Calu3 (cell line): Measurements from ENCODE around the gene HNF4A. TPM values are rescaled to one million over a fixed set of nuclear protein-coding genes. Genes with fewer than 3 reads are reported as not detected.
A peak's percentile ranks its signal among the peaks of the same experiment; 100 is the strongest.

ENCODE experiments used
- BruUV-seq: library from RNA; stranded (reverse); fragments of 400-500 nt; replicated peaks from 2 replicates; lab custom pipeline; 2021; lab: Mats Ljungman, UMichigan
- CTCF ChIA-PET: fragments of 300-600 bp; sonication (Branson Sonifier 250); formaldehyde crosslinking; loops from one replicate; lab custom pipeline; 2022; ENCODE audit warnings: antibody characterized with exemption; lab: Charles Lee
- DNase-seq: peaks from one replicate; pipeline ENCODE4 v3.0.0; 2022
- H3K27ac Mint-ChIP-seq: one replicate; pipeline ENCODE4 v1.8.0; 2022; ENCODE audit warnings: mixed read lengths; ENCODE audit not compliant: unreplicated experiment
- H3K27me3 Mint-ChIP-seq: one replicate; pipeline ENCODE4 v1.8.0; 2022; ENCODE audit warnings: mixed read lengths; ENCODE audit not compliant: unreplicated experiment
- H3K36me3 Mint-ChIP-seq: one replicate; pipeline ENCODE4 v1.8.0; 2022; ENCODE audit warnings: mild to moderate bottlenecking, moderate library complexity, mixed read lengths; ENCODE audit not compliant: insufficient read depth, unreplicated experiment
- H3K4me1 Mint-ChIP-seq: one replicate; pipeline ENCODE4 v1.8.0; 2022; ENCODE audit warnings: mild to moderate bottlenecking, low read depth, mixed read lengths; ENCODE audit not compliant: unreplicated experiment
- H3K4me3 Mint-ChIP-seq: one replicate; pipeline ENCODE4 v1.8.0; 2022; ENCODE audit warnings: mild to moderate bottlenecking, low read depth, moderate library complexity, mixed read lengths; ENCODE audit not compliant: unreplicated experiment
- H3K9me3 Mint-ChIP-seq: one replicate; pipeline ENCODE4 v1.8.0; 2022; ENCODE audit warnings: low read depth, mixed read lengths; ENCODE audit not compliant: unreplicated experiment
- CTCF ChIP-seq: fragments of 200-600 bp; IDR thresholded peaks from one replicate; pipeline ENCODE4 v1.8.0; 2022; ENCODE audit warnings: antibody characterized with exemption; ENCODE audit not compliant: unreplicated experiment
- intact Hi-C: fragments of 100-400 bp; cut with micrococcal nuclease; formaldehyde crosslinking; loops from one replicate; pipeline ENCODE4 v1.10.0; 2022; ENCODE audit not compliant: unreplicated experiment
- total RNA-seq: library from RNA; stranded (reverse); gene quantifications from 2 replicates; pipeline ENCODE4 v1.2.3, GENCODE V29; 2022

The HNF4A gene
- total RNA-seq, 1 experiment from 2014 or later = 27.7 TPM

- TF ChIP-seq CTCF = no peak
- H3K27me3 Mint-ChIP-seq = peaks cover 1% of the 10 kb centered on the region
- intact Hi-C loops = no loop called here
- CTCF ChIA-PET = no interaction called here
- no peak for DNase-seq
- peaks cover 10% of the 10 kb centered on the region for H3K4me1 Mint-ChIP-seq
- H3K9me3 Mint-ChIP-seq = no peaks in the 10 kb centered on the region
- no TSS peak for BruUV-seq
- H3K4me3 Mint-ChIP-seq = no peak overlapping the region
- H3K36me3 Mint-ChIP-seq = no peaks in the 10 kb centered on the region
- H3K27ac Mint-ChIP-seq = no peak overlapping the region
Observed at GRCh38 chr20:44456611-44457010, 101.1 kb downstream of the HNF4A start.

GRCh38 chr20:44457016-44457415 is 101.5 kb downstream of the HNF4A start:
- CTCF ChIA-PET = interaction anchor here (0.6 kb wide), 1 partner anchor 50 kb away, joined by 6 read pairs; no protein-coding TSS in a partner anchor
- no TSS peak for BruUV-seq
- Mint-ChIP-seq H3K27me3 (no peaks in the 10 kb centered on the region), H3K36me3 (no peaks in the 10 kb centered on the region), H3K4me1 (peaks cover 14% of the 10 kb centered on the region), H3K9me3 (no peaks in the 10 kb centered on the region), H3K27ac (no peak overlapping the region), H3K4me3 (no peak overlapping the region)
- DNase-seq = no peak
- intact Hi-C loops = no loop called here
- no peak for TF ChIP-seq CTCF

- Mint-ChIP-seq H3K4me1 (peaks cover 16% of the 10 kb centered on the region), H3K36me3 (no peaks in the 10 kb centered on the region), H3K4me3 (no peak overlapping the region), H3K9me3 (no peaks in the 10 kb centered on the region), H3K27me3 (no peaks in the 10 kb centered on the region), H3K27ac (no peak overlapping the region)
- intact Hi-C loops = no loop called here
- no TSS peak for BruUV-seq
- CTCF ChIA-PET = interaction anchor here (1.5 kb wide), 1 partner anchor 242 kb away, joined by 5 read pairs; no protein-coding TSS in a partner anchor
- DNase-seq = no peak
- TF ChIP-seq CTCF = no peak
Observed at GRCh38 chr20:44459271-44459670, 103.8 kb downstream of the HNF4A start.

GRCh38 chr20:44460795-44461141 is 105.3 kb downstream of the HNF4A start:
- TF ChIP-seq CTCF = peak; percentile 67
- Mint-ChIP-seq H3K9me3 (no peaks in the 10 kb centered on the region), H3K4me1 (peaks cover 23% of the 10 kb centered on the region), H3K36me3 (no peaks in the 10 kb centered on the region), H3K4me3 (no peak overlapping the region), H3K27ac (no peak overlapping the region), H3K27me3 (no peaks in the 10 kb centered on the region)
- CTCF ChIA-PET = interaction anchor here (1.1 to 1.7 kb wide), 5 partner anchors 10 to 247 kb away, joined by 3 to 11 read pairs (median 5); no protein-coding TSS in a partner anchor
- intact Hi-C loops = loop anchor here (1.0 to 2.0 kb wide), 3 partner anchors 72 to 246 kb away; no protein-coding TSS in a partner anchor
- no TSS peak for BruUV-seq
- DNase-seq = peak; percentile 40
